Osteoblast (primary cell): Measurements from ENCODE around the gene TCIRG1. TPM values are rescaled to one million over a fixed set of nuclear protein-coding genes. Genes with fewer than 3 reads are reported as not detected.

ENCODE experiments used
- DNase-seq: peaks from one replicate; pipeline ENCODE4 v3.0.0; 2011; ENCODE audit warnings: low spot score, mixed read lengths; ENCODE audit not compliant: insufficient read length; ENCODE audit errors: missing footprints
- H2AFZ ChIP-seq: 2 replicates; pipeline ENCODE4 v1.6.0; 2011; ENCODE audit warnings: mild to moderate bottlenecking, low read length
- H3K27ac ChIP-seq: 2 replicates; pipeline ENCODE4 v1.5.1; 2011; ENCODE audit warnings: mild to moderate bottlenecking, low read depth, low read length, moderate library complexity
- H3K27me3 ChIP-seq: 2 replicates; pipeline ENCODE4 v1.6.0; 2012; ENCODE audit warnings: mild to moderate bottlenecking, control low read depth, inconsistent platforms, low read length, moderate library complexity; ENCODE audit not compliant: insufficient read depth
- H3K36me3 ChIP-seq: 2 replicates; pipeline ENCODE4 v1.5.1; 2011; ENCODE audit warnings: mild to moderate bottlenecking, low read length, control low read depth, moderate library complexity; ENCODE audit not compliant: insufficient read depth
- H3K4me1 ChIP-seq: 2 replicates; pipeline ENCODE4 v1.5.1; 2011; ENCODE audit warnings: mild to moderate bottlenecking, low read length, control low read depth, moderate library complexity; ENCODE audit not compliant: insufficient read depth
- H3K4me2 ChIP-seq: 2 replicates; pipeline ENCODE4 v1.6.0; 2011; ENCODE audit warnings: mild to moderate bottlenecking, low read length; ENCODE audit not compliant: insufficient read depth
- H3K4me3 ChIP-seq: fragments of 200-600 bp; sonication (generic); 3 replicates; pipeline ENCODE4 v1.5.1; 2012; ENCODE audit warnings: mild to moderate bottlenecking, low read length, inconsistent platforms; ENCODE audit not compliant: insufficient read depth
- H3K79me2 ChIP-seq: 2 replicates; pipeline ENCODE4 v1.6.0; 2012; ENCODE audit warnings: mild to moderate bottlenecking, low read length, control low read depth, inconsistent platforms; ENCODE audit not compliant: insufficient read depth
- H3K9me3 ChIP-seq: 2 replicates; pipeline ENCODE4 v1.5.1; 2011; ENCODE audit warnings: low read depth, low read length, control low read depth
- H4K20me1 ChIP-seq: 2 replicates; pipeline ENCODE4 v1.6.0; 2012; ENCODE audit warnings: mild to moderate bottlenecking, low read length, control low read depth; ENCODE audit not compliant: insufficient read depth
- total RNA-seq: library from RNA; depleted of rRNA; stranded (reverse); fragments of >200 nt; gene quantifications from 2 replicates; pipeline ENCODE4 v1.2.3, GENCODE V29; 2012
- TF ChIP-seq, protein P1 (sequence below): IDR thresholded peaks from 2 replicates; pipeline ENCODE4 v1.5.1; 2011; ENCODE audit warnings: mild to moderate bottlenecking, low read depth, low read length, moderate library complexity; ENCODE audit errors: extremely low read depth

TCIRG1 gene
- total RNA-seq, 1 donor = 85.4 TPM

DNA sequence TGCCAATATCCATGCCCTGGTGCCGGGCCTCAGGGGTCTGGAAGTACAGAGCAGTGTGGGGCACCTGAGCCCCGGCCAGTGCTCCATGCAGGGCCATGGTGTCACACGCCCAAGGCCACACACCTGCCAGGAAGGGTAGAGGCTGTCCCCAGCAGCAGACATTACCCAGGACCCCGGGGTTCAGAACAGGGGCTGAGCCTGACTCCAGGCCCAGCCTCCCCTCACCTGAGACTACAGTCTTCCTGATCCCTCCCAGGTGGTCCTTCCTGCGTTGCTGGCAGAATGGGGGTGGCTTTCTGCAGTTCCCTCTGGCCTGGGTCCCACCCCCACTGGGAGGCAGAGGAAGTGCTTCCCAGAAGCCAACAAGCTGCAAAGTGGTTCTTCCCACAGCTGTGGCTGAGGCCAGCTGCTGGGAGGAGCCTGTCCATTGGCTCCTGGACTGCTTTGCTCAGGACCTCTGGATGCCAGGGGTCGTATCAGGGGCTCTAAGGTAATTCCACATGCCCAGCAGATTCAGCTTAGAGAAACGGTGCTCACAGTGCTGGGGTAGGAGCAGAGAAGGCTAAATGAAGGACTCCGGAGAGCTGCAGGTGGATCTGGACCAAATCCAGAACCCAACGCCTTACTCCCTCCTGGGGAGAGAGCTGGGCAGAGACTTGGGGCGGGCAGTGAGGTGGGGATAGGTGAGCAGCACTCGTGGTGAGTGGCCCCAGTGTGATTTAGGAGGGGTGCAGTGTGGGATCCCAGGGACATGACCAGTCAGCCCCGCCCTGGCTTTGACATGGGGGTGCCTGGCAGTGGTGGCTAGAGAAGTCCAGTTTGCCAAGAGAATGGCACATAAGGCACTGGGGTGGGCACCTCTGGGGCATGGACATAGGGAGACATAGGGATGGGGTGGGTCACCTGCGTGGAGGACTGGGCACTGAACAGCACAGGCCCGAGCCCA lies 12.6 kb downstream of the TCIRG1 start:
- DNase-seq = peak; percentile 57

DNA sequence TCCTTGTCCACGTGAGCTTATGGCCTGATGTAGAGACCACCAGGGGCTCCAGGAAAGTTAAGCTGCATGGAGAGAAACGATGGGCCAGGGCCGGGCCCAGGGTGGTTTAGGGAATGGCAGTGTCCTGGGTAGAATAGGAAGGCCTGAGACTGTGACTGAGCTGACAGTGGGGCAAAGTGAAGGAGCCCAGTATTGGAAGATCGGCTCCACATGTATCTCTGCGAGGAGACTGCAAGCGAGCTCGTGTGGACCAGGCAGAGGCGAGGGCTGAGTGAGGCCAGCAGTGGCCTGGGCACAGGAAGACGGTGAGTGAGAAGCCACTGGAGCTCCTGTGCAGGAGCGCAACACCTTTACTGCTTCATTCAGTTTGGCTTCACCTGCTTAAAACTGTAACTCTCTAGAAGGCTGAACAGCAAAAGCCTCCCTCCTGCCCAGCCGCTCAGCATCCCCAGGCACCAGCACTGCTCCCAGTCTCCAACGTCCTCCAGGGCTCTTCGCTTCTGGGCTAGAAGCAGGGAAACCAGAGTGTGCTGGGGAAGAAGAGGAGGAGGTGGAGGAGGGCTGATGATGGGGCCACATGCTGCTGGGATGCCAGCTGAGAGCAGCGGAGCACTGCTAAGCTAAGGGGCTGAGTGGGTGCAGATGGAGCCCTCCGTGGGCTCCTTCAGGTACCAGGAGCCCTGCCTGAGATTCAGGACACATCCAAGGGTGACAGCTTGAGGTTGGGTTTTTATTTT lies 13.5 kb downstream of the TCIRG1 start:
- Histone ChIP-seq H4K20me1 (no peaks in the 10 kb centered on the region), H3K27me3 (no peaks in the 10 kb centered on the region), H3K36me3 (peaks cover 34% of the 10 kb centered on the region), H3K79me2 (no peaks in the 10 kb centered on the region), H3K4me3 (no peak overlapping the region), H3K9me3 (no peaks in the 10 kb centered on the region), H3K4me2 (no peak overlapping the region), H3K4me1 (no peaks in the 10 kb centered on the region), H3K27ac (no peak overlapping the region), H2AFZ (no peak overlapping the region)
- DNase-seq = peak; percentile 73
- TF ChIP-seq, protein P1, sequence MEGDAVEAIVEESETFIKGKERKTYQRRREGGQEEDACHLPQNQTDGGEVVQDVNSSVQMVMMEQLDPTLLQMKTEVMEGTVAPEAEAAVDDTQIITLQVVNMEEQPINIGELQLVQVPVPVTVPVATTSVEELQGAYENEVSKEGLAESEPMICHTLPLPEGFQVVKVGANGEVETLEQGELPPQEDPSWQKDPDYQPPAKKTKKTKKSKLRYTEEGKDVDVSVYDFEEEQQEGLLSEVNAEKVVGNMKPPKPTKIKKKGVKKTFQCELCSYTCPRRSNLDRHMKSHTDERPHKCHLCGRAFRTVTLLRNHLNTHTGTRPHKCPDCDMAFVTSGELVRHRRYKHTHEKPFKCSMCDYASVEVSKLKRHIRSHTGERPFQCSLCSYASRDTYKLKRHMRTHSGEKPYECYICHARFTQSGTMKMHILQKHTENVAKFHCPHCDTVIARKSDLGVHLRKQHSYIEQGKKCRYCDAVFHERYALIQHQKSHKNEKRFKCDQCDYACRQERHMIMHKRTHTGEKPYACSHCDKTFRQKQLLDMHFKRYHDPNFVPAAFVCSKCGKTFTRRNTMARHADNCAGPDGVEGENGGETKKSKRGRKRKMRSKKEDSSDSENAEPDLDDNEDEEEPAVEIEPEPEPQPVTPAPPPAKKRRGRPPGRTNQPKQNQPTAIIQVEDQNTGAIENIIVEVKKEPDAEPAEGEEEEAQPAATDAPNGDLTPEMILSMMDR = no peak

More for the DNA sequence above, 12.6 kb downstream of the TCIRG1 start:
- peaks cover 39% of the 10 kb centered on the region for H3K36me3 ChIP-seq
- H3K27ac ChIP-seq = no peak overlapping the region
- no peaks in the 10 kb centered on the region for H4K20me1 ChIP-seq
- no peaks in the 10 kb centered on the region for H3K79me2 ChIP-seq
- no peaks in the 10 kb centered on the region for H3K9me3 ChIP-seq
- no peaks in the 10 kb centered on the region for H3K4me1 ChIP-seq
- H2AFZ ChIP-seq = no peak overlapping the region
- TF ChIP-seq, protein P1 = no peak
- H3K27me3 ChIP-seq = no peaks in the 10 kb centered on the region
- no peak overlapping the region for H3K4me3 ChIP-seq
- no peak overlapping the region for H3K4me2 ChIP-seq

DNA sequence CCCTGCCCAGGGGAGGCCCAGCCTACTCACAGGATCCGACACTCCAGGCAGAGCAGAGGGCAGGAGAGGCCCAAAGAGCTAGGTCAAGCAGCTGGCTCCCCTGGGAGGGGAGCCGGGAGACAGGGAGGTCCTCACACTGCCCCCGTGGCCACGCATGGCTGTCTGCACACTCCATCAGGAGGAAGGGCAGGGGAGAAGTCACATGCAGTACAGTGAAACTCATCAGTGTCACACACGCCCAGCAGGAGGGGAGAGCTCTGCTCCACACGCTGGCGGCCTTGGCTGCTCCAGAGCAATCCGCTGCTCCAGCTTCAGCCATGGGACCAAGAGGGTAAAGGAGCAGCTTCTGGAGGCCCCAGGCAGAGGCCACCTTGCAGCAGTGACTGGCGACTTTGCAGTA lies 14.3 kb downstream of the TCIRG1 start:
- no peak overlapping the region for H2AFZ ChIP-seq
- no peak overlapping the region for H3K4me2 ChIP-seq
- DNase-seq = peak; percentile 84
- TF ChIP-seq, protein P1 = no peak
- peaks cover 31% of the 10 kb centered on the region for H3K36me3 ChIP-seq
- no peaks in the 10 kb centered on the region for H3K9me3 ChIP-seq
- H3K4me1 ChIP-seq = no peaks in the 10 kb centered on the region
- H3K27me3 ChIP-seq = no peaks in the 10 kb centered on the region
- H3K4me3 ChIP-seq = no peak overlapping the region
- H3K27ac ChIP-seq = no peak overlapping the region
- H3K79me2 ChIP-seq = no peaks in the 10 kb centered on the region
- no peaks in the 10 kb centered on the region for H4K20me1 ChIP-seq
